Astrocyte of the spinal cord (primary cell): Measurements from ENCODE around the gene CASP8.

Experiments used
- DNase-seq: peaks from one replicate; pipeline ENCODE4 v3.0.0; 2011; ENCODE audit warnings: low read depth, low spot score
- H3K4me3 ChIP-seq: 2 replicates; pipeline ENCODE4 v1.5.1; 2011; ENCODE audit warnings: low read depth, mild to moderate bottlenecking, low read length, moderate library complexity
- CTCF ChIP-seq: IDR thresholded peaks from 2 replicates; pipeline ENCODE4 v1.5.1; 2012; ENCODE audit warnings: low read depth, mild to moderate bottlenecking, low read length, inconsistent platforms
- in situ Hi-C: cut with HindIII; loops from 2 replicates; pipeline ENCODE4 v1.10.0; 2017; ENCODE audit warnings: low sequenced_read_pairs

Gene CASP8

GRCh38 chr2:201255408-201256033 lies 4.8 kb upstream of the CASP8 start:
- in situ Hi-C loops, result no loop called here
- DNase-seq, result no peak
- no peak overlapping the region for H3K4me3 ChIP-seq
- no peak for TF ChIP-seq CTCF

GRCh38 chr2:201256082-201256481 lies 4.3 kb upstream of the CASP8 start:
- no peak overlapping the region for H3K4me3 ChIP-seq
- in situ Hi-C loops, result no loop called here
- no peak for DNase-seq
- TF ChIP-seq CTCF, result no peak

- in situ Hi-C loops, result no loop called here
- peak overlapping the region; percentile 66 for H3K4me3 ChIP-seq
- TF ChIP-seq CTCF, result no peak
- DNase-seq, result peak; percentile 18
Observed at GRCh38 chr2:201257381-201257955, 2.9 kb upstream of the CASP8 start.

GRCh38 chr2:201257956-201258665 lies 2.2 kb upstream of the CASP8 start:
- TF ChIP-seq CTCF, result no peak
- H3K4me3 ChIP-seq, result peak overlapping the region; percentile 66
- in situ Hi-C loops, result no loop called here
- peak; percentile 92 for DNase-seq

- in situ Hi-C loops, result no loop called here
- peak overlapping the region; percentile 66 for H3K4me3 ChIP-seq
- TF ChIP-seq CTCF, result no peak
- no peak for DNase-seq
Observed at GRCh38 chr2:201258666-201259615, 1.4 kb upstream of the CASP8 start.

GRCh38 chr2:201261471-201261870 lies 1.1 kb downstream of the CASP8 start:
- in situ Hi-C loops, result no loop called here
- no peak for DNase-seq
- no peak for TF ChIP-seq CTCF
- no peak overlapping the region for H3K4me3 ChIP-seq
